Measurements from ENCODE around the gene MB.

GRCh38 chr22:35620624-35621251, 3.6 kb upstream of the MB start:
- TF ChIP-seq ZNF8 (CRISPR knock-in tag; IDR thresholded peaks at IDR 0.05) (no peak), ZNF70 (CRISPR knock-in tag; IDR thresholded peaks at IDR 0.05) (no peak), ZC3H10 (CRISPR knock-in tag; IDR thresholded peaks at IDR 0.05) (no peak), ISL1 (CRISPR knock-in tag; IDR thresholded peaks at IDR 0.05) (peak; percentile 29), TSHZ2 (CRISPR knock-in tag; IDR thresholded peaks at IDR 0.05) (no peak), OSR1 (CRISPR knock-in tag; IDR thresholded peaks at IDR 0.05) (no peak), RARB (CRISPR knock-in tag; IDR thresholded peaks at IDR 0.05) (no peak), ZFP3 (CRISPR knock-in tag; IDR thresholded peaks at IDR 0.05) (no peak), ESRRG (CRISPR knock-in tag; IDR thresholded peaks at IDR 0.05) (no peak), ZNF565 (CRISPR knock-in tag; conservative IDR thresholded peaks at IDR 0.05; ENCODE audit: low read depth) (no peak)

Data from SK-N-SH treated with all-trans-retinoic acid at 6 μM for 48 hours (cell line).